ENCODE measurements around the gene SLC44A1.

SLC44A1 gene

DNA sequence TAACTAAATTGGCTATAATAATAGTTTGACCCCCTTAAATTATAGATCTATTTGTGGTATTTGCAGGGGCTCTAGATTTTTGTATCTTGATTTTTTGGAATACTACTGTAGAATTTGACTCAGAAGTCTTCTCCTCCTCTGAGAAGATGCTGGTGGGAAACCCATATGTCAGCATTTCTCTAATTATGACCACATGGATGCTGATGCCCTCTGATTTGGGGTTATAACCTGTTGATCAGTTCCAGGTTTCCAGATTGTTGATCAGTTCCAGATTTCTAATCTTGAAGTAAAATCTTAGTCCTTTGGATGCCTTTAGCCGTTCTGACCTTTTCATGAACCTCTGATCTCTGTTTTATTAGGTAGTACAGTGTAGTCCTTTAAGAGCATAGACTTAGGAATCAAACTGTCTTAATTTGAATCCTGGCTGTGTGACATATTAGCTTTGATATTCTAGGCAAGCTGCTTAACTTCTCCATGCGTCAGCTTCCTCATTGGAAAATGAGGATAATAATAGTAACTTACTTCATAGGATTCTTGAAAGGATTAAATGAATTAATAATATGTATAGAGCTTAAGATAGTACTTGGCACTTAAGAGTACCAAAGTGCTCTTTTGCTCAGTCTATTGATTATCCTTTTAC lies 211.5 kb downstream of the SLC44A1 start:
- H3K36me3 ChIP-seq (ENCODE audit: control insufficient read depth in 1 of 2, insufficient read depth in 2 of 2, low read length in 2 of 2) = no peaks in the 10 kb centered on the region
- peaks cover 0 to 7% of the 10 kb centered on the region in 2 donors for H3K4me1 ChIP-seq (ENCODE audit: control insufficient read depth in 1 of 2, insufficient read depth in 2 of 2, low read length in 2 of 2)
- H3K27me3 ChIP-seq (ENCODE audit: low read depth, low read length) = no peaks in the 10 kb centered on the region
- no peak overlapping the region for H3K27ac ChIP-seq (ENCODE audit: low read length)
- no peak overlapping the region for H3K4me3 ChIP-seq (ENCODE audit: low read depth in 1 of 2, low read length in 2 of 2)
- H3K9me3 ChIP-seq (ENCODE audit: control insufficient read depth in 1 of 2, low read length in 2 of 2) = no peaks in the 10 kb centered on the region

DNA sequence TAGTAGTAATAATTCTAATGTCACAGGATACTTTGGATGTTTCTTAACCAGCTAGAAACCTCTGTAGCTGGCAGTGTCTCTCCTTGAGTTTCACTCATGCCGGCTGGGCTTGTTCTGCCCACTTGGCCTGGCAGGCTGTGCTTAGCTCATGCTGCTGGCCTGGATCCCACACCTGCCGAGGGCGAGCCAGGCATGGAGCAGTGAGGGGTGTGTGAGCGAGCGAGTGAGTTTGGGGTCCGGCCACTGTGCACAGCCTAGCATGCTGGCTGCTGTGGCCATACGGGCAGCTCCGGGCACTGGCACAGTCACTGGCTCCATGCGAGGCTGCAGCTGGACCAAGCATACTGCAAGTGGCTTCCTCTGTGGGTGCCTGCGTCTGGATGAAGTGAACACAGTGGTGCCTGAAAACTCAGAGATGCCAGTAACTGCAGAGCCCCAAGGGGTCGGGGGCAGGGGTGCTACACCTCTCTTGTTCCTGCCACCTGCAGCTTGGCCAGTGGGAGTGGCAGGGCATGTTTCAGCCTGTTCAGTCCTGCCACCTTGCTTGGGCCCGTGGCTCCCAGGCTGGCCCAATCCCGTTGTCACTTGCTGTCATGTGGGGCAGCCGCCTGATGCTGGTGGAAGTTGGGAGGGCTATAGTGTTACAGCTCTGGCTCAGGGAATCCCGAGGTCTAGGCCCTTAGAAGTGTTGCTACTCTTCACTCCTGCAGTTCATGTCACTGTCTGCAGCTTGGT lies 213.3 kb downstream of the SLC44A1 start:
- no peak overlapping the region for H3K27ac ChIP-seq (ENCODE audit: low read length)

DNA sequence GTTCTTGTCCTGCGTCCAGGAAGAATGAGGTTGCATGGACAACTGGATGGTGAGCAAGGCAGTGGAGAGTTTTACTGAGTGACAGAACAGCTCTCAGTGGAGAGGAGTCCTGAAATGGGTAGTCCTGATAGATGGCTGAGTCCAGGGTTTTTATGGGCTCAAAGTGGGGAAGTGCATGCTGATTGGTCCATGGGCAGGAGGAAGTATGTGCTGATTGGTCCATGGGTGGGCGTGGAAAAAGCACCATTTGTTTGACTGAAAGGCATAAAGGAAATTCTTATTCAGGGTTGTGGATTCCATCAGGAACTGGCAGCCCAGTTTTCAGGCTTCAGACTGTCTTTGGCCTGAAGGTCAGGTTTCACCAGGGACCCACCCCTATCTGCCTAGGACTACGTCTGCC lies 214.0 kb downstream of the SLC44A1 start:
- H3K27ac ChIP-seq (ENCODE audit: low read length) = no peak overlapping the region

More for the DNA sequence above, 213.3 kb downstream of the SLC44A1 start:
- no peaks in the 10 kb centered on the region for H3K9me3 ChIP-seq (ENCODE audit: control insufficient read depth in 1 of 2, low read length in 2 of 2)
- H3K4me3 ChIP-seq (ENCODE audit: low read depth in 1 of 2, low read length in 2 of 2) = no peak overlapping the region
- H3K36me3 ChIP-seq (ENCODE audit: control insufficient read depth in 1 of 2, insufficient read depth in 2 of 2, low read length in 2 of 2) = no peaks in the 10 kb centered on the region
- peaks cover 0 to 7% of the 10 kb centered on the region in 2 donors for H3K4me1 ChIP-seq (ENCODE audit: control insufficient read depth in 1 of 2, insufficient read depth in 2 of 2, low read length in 2 of 2)
- H3K27me3 ChIP-seq (ENCODE audit: low read depth, low read length) = no peaks in the 10 kb centered on the region

DNA sequence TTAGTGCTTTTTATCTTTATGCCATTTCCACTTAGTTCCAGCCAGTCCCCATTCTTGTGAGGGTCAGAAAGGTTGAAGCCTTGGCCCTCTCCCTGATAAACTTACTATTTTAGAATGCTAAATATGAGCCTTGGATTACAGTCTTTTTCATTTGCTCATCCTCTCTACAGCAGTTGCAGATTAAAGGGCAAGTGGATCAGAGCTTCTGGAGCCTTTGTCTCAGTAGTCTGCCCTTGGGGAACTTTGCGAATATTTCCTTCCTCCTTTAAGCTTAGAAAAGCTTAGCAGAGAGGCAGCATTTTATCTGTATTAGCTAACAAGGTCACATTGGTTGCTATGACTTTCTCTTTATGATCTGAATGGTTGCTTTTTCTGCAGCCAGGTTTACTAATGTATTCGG lies 214.9 kb downstream of the SLC44A1 start:
- no peak overlapping the region for H3K27ac ChIP-seq (ENCODE audit: low read length)
- H3K4me1 ChIP-seq (ENCODE audit: control insufficient read depth in 1 of 2, insufficient read depth in 2 of 2, low read length in 2 of 2) = peaks cover 0 to 7% of the 10 kb centered on the region in 2 donors

More for the DNA sequence above, 214.0 kb downstream of the SLC44A1 start:
- H3K4me1 ChIP-seq (ENCODE audit: control insufficient read depth in 1 of 2, insufficient read depth in 2 of 2, low read length in 2 of 2) = peaks cover 0 to 7% of the 10 kb centered on the region in 2 donors
- H3K9me3 ChIP-seq (ENCODE audit: control insufficient read depth in 1 of 2, low read length in 2 of 2) = no peaks in the 10 kb centered on the region
- no peaks in the 10 kb centered on the region for H3K27me3 ChIP-seq (ENCODE audit: low read depth, low read length)
- no peaks in the 10 kb centered on the region for H3K36me3 ChIP-seq (ENCODE audit: control insufficient read depth in 1 of 2, insufficient read depth in 2 of 2, low read length in 2 of 2)
- H3K4me3 ChIP-seq (ENCODE audit: low read depth in 1 of 2, low read length in 2 of 2) = no peak overlapping the region

DNA sequence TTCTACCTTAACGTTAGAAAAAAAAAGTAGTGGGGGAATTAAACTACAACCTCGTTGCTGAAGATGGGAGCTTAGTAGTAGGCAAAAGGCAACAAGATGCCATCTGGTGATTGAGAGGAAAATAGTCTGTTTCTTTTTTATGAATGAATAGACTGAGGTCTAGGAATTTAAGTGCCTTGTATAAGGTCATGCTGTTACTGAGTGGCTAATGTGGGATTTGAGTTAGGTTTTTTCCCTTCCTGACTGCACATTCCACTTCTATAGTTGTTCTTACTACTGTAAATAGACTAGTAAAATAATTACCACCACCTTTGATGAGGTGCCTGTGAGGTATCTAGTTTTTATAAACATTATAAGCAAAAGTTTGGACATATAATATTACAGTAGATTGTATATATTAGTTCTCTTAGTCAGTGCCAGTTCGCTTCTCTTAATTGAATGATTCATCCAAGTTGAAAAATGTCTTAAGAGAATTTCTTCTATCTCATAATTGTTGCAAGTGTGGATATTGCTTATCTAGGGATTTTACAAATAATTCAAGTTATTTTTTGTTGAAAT lies 222.5 kb downstream of the SLC44A1 start:
- Histone ChIP-seq H3K27ac (ENCODE audit: low read length) (no peak overlapping the region), H3K4me1 (ENCODE audit: control insufficient read depth in 1 of 2, insufficient read depth in 2 of 2, low read length in 2 of 2) (no peaks in the 10 kb centered on the region), H3K27me3 (ENCODE audit: low read depth, low read length) (no peaks in the 10 kb centered on the region), H3K9me3 (ENCODE audit: control insufficient read depth in 1 of 2, low read length in 2 of 2) (no peaks in the 10 kb centered on the region), H3K36me3 (ENCODE audit: control insufficient read depth in 1 of 2, insufficient read depth in 2 of 2, low read length in 2 of 2) (peaks cover 4 to 30% of the 10 kb centered on the region in 2 donors), H3K4me3 (ENCODE audit: low read depth in 1 of 2, low read length in 2 of 2) (no peak overlapping the region)

More for the DNA sequence above, 214.9 kb downstream of the SLC44A1 start:
- H3K36me3 ChIP-seq (ENCODE audit: control insufficient read depth in 1 of 2, insufficient read depth in 2 of 2, low read length in 2 of 2) = no peaks in the 10 kb centered on the region
- no peaks in the 10 kb centered on the region for H3K27me3 ChIP-seq (ENCODE audit: low read depth, low read length)
- H3K4me3 ChIP-seq (ENCODE audit: low read depth in 1 of 2, low read length in 2 of 2) = no peak overlapping the region
- no peaks in the 10 kb centered on the region for H3K9me3 ChIP-seq (ENCODE audit: control insufficient read depth in 1 of 2, low read length in 2 of 2)

DNA sequence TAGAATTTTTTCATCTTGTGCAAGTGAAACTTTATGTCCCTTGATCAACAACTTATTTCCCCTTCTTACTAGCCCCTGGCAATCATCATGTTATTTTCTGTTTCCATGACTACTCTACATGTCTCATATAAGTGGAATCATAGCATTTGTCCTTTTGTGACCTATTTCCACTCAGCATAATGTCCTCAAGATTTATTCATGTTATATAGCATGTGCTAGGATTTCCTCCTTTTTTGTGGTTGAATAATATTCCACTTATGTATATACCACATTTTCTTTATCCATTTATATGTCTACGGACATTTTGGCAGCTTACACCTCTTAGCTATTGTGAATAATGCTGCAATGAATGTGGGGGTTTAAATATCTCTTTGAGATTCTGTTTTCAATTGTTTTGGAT lies 224.4 kb downstream of the SLC44A1 start:
- Histone ChIP-seq H3K4me1 (ENCODE audit: control insufficient read depth in 1 of 2, insufficient read depth in 2 of 2, low read length in 2 of 2) (no peaks in the 10 kb centered on the region), H3K36me3 (ENCODE audit: control insufficient read depth in 1 of 2, insufficient read depth in 2 of 2, low read length in 2 of 2) (peaks cover 4 to 30% of the 10 kb centered on the region in 2 donors), H3K9me3 (ENCODE audit: control insufficient read depth in 1 of 2, low read length in 2 of 2) (no peaks in the 10 kb centered on the region)

DNA sequence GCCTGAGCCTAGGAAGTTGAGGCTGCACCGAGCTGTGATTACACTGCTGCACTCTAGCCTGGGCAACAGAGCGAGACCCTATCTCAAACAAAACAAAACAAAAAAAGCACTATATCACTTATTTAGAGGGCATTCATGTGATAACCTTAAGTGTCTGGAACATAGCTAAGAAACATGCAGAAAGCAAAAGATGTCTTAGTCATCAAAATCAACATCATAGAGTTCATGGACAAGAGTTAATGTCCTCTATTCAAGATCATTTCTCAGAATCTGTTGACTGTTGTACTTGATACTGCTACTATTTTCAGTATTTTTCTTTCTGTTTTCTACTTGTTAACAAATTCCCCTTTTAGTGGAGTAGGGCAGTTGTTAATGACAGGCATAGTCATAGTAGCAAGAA lies 228.8 kb downstream of the SLC44A1 start:
- Histone ChIP-seq H3K27ac (ENCODE audit: low read length) (no peak overlapping the region), H3K27me3 (ENCODE audit: low read depth, low read length) (no peaks in the 10 kb centered on the region), H3K9me3 (ENCODE audit: control insufficient read depth in 1 of 2, low read length in 2 of 2) (no peaks in the 10 kb centered on the region), H3K4me3 (ENCODE audit: low read depth in 1 of 2, low read length in 2 of 2) (no peak overlapping the region), H3K36me3 (ENCODE audit: control insufficient read depth in 1 of 2, insufficient read depth in 2 of 2, low read length in 2 of 2) (peaks cover 4 to 16% of the 10 kb centered on the region in 2 donors), H3K4me1 (ENCODE audit: control insufficient read depth in 1 of 2, insufficient read depth in 2 of 2, low read length in 2 of 2) (no peaks in the 10 kb centered on the region)

More for the DNA sequence above, 224.4 kb downstream of the SLC44A1 start:
- H3K4me3 ChIP-seq (ENCODE audit: low read depth in 1 of 2, low read length in 2 of 2) = no peak overlapping the region
- no peaks in the 10 kb centered on the region for H3K27me3 ChIP-seq (ENCODE audit: low read depth, low read length)
- H3K27ac ChIP-seq (ENCODE audit: low read length) = no peak overlapping the region

DNA sequence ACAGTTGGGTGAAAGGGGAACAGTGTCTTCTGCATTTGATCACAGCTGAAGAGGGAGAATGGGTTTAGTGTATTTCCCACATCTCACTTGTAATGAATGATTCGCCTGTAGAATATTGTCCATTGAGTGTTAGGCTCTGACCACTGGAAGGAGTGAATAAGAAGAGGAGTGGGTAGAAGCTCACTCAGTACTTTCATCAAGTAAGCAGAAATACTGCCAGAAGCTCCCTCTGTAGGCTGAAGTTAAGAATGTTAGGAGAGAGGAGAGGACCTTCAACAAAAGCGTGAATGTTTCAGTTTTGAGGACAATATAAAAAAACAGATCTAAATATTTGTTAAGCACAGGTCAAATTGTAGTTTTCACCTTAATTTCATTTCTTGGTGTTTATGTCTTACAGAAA lies 230.9 kb downstream of the SLC44A1 start:
- Histone ChIP-seq H3K27ac (ENCODE audit: low read length) (no peak overlapping the region), H3K4me1 (ENCODE audit: control insufficient read depth in 1 of 2, insufficient read depth in 2 of 2, low read length in 2 of 2) (no peaks in the 10 kb centered on the region), H3K27me3 (ENCODE audit: low read depth, low read length) (no peaks in the 10 kb centered on the region), H3K9me3 (ENCODE audit: control insufficient read depth in 1 of 2, low read length in 2 of 2) (no peaks in the 10 kb centered on the region), H3K36me3 (ENCODE audit: control insufficient read depth in 1 of 2, insufficient read depth in 2 of 2, low read length in 2 of 2) (no peaks in the 10 kb centered on the region), H3K4me3 (ENCODE audit: low read depth in 1 of 2, low read length in 2 of 2) (no peak overlapping the region)

DNA sequence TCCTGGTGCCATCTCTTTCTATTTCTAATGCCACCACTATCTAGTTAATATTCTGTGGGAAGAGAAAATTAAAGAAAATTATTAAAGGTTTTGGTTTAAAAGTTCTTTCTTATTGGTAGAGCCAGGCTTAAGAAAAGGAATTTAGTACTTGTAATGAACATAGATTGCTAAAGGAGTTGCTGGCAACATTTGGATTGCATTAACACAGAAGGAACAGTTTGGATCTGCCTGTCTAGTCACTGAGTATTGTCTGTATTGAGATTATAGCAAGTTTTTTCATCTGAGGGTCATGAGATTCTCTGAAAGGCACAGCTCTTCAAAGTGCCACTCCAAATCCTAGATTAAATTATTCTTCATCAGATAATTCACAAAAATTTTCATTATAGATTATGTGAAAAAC lies 235.4 kb downstream of the SLC44A1 start:
- no peak overlapping the region for H3K27ac ChIP-seq (ENCODE audit: low read length)
- no peaks in the 10 kb centered on the region for H3K36me3 ChIP-seq (ENCODE audit: control insufficient read depth in 1 of 2, insufficient read depth in 2 of 2, low read length in 2 of 2)
- H3K27me3 ChIP-seq (ENCODE audit: low read depth, low read length) = no peaks in the 10 kb centered on the region
- H3K4me3 ChIP-seq (ENCODE audit: low read depth in 1 of 2, low read length in 2 of 2) = no peak overlapping the region
- H3K4me1 ChIP-seq (ENCODE audit: control insufficient read depth in 1 of 2, insufficient read depth in 2 of 2, low read length in 2 of 2) = no peaks in the 10 kb centered on the region
- H3K9me3 ChIP-seq (ENCODE audit: control insufficient read depth in 1 of 2, low read length in 2 of 2) = no peaks in the 10 kb centered on the region

DNA sequence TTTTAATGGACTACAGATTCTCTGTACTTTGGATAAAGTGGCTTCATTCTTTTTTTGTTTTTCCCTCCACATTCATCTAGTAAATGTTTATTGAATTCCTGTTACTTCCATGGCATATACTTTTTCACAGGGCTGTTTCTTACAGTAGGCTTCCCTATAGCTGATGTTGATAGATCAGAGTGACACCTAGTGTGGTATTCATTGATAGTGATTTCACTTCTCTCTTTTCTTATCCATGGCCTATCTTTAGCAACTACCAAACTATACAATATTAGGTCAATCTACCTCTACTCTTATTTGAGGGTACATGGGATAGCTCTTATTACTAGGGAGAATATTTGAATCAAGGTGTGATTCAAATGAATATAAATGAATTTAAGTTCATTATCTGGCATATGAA lies 239.2 kb downstream of the SLC44A1 start:
- H3K9me3 ChIP-seq (ENCODE audit: control insufficient read depth in 1 of 2, low read length in 2 of 2) = no peaks in the 10 kb centered on the region
- H3K36me3 ChIP-seq (ENCODE audit: control insufficient read depth in 1 of 2, insufficient read depth in 2 of 2, low read length in 2 of 2) = no peaks in the 10 kb centered on the region
- H3K4me3 ChIP-seq (ENCODE audit: low read depth in 1 of 2, low read length in 2 of 2) = no peak overlapping the region
- H3K4me1 ChIP-seq (ENCODE audit: control insufficient read depth in 1 of 2, insufficient read depth in 2 of 2, low read length in 2 of 2) = no peaks in the 10 kb centered on the region
- H3K27ac ChIP-seq (ENCODE audit: low read length) = no peak overlapping the region
- H3K27me3 ChIP-seq (ENCODE audit: low read depth, low read length) = no peaks in the 10 kb centered on the region

DNA sequence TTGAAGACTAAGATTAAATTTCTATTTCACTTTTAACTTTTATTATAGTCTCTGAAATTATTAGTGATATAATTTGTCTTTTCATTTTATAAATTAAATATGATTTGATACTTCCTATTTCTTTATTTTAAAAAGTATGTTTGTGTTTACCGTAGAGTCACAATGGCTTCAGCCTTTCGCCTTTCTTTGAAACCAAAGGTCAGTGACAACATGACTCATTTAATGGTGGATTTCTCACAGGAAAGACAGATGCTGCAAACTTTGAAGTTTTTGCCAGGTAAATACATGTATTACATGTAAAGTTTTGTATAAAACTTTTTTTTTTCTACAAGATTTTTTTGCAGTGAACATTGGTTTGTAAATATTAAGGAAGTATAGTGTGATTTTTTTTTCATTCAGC lies 239.8 kb downstream of the SLC44A1 start:
- Histone ChIP-seq H3K9me3 (ENCODE audit: control insufficient read depth in 1 of 2, low read length in 2 of 2) (no peaks in the 10 kb centered on the region), H3K4me1 (ENCODE audit: control insufficient read depth in 1 of 2, insufficient read depth in 2 of 2, low read length in 2 of 2) (no peaks in the 10 kb centered on the region), H3K4me3 (ENCODE audit: low read depth in 1 of 2, low read length in 2 of 2) (no peak overlapping the region), H3K36me3 (ENCODE audit: control insufficient read depth in 1 of 2, insufficient read depth in 2 of 2, low read length in 2 of 2) (no peaks in the 10 kb centered on the region), H3K27ac (ENCODE audit: low read length) (no peak overlapping the region), H3K27me3 (ENCODE audit: low read depth, low read length) (no peaks in the 10 kb centered on the region)
